ENCODE measurements around the gene RDX. TPM values are rescaled to one million over a fixed set of nuclear protein-coding genes. Genes with fewer than 3 reads are reported as not detected.

Gene RDX
- total RNA-seq, 1 experiment from 2014 or later = 86.6 TPM

DNA sequence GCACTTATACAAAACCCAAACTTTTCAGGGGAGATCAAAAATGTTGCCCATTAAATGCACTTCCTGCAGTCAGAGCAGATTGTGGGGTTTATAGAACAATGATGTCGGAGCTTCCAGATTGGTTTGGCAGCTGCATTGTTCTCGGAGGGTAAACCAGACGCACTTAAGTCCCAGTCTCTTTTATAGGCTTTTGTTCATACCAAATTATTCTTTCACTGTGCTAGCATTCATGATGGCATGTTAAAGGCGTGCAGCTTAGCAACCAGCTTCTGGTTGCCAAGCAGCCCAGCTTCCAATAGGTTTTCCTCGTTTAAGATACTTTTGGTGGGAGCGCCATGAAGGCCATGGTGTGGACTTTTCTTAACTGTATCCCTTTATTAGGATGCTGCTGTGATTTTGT lies 162.3 kb downstream of the RDX start:
- Histone ChIP-seq H3K4ac (ENCODE audit: low read depth, low read length) (no peak overlapping the region), H4K5ac (ENCODE audit: insufficient read length, low read depth, low read length) (no peak overlapping the region), H3K56ac (ENCODE audit: insufficient read length, low read depth, low read length) (no peak overlapping the region), H3K18ac (ENCODE audit: insufficient read length, low read depth, low read length) (no peak overlapping the region), H3K14ac (ENCODE audit: insufficient read depth, low read length) (no peak overlapping the region), H3K79me1 (ENCODE audit: insufficient read depth, low read depth, low read length, poor library complexity, severe bottlenecking) (no peaks in the 10 kb centered on the region), H3K4me1 (ENCODE audit: insufficient read depth, low read length) (peaks cover 4% of the 10 kb centered on the region; the same call in 1 of the 2 replicates), H3K23me2 (ENCODE audit: insufficient read length, low read depth, low read length, poor library complexity, severe bottlenecking) (no peaks in the 10 kb centered on the region), H4K91ac (ENCODE audit: insufficient read length, low read depth, low read length) (no peak overlapping the region), H3T11ph (ENCODE audit: low read length) (no peak overlapping the region), H3K23ac (ENCODE audit: insufficient read length, low read depth, low read length) (no peak overlapping the region), H2AFZ (ENCODE audit: low read length) (no peak overlapping the region), H3K79me2 (ENCODE audit: insufficient read depth, low read length) (no peaks in the 10 kb centered on the region), H2BK20ac (ENCODE audit: low read depth, low read length, poor library complexity, severe bottlenecking) (no peak overlapping the region), H3K27ac (ENCODE audit: insufficient read length, low read depth, low read length) (no peak overlapping the region), H2BK5ac (ENCODE audit: insufficient read length, low read length) (no peak overlapping the region), H4K8ac (replicated peaks; ENCODE audit: insufficient read length, low read depth, low read length) (no peak overlapping the region), H3K4me2 (ENCODE audit: insufficient read depth, insufficient read length, low read length) (no peak overlapping the region), H3K9me3 (ENCODE audit: control insufficient read depth, low read depth, low read length) (no peaks in the 10 kb centered on the region), H2AK5ac (ENCODE audit: insufficient read length, low read length) (no peak overlapping the region), H4K20me1 (ENCODE audit: control insufficient read depth, insufficient read depth, insufficient read length) (no peaks in the 10 kb centered on the region), H3K27me3 (ENCODE audit: insufficient read depth, low read length) (no peaks in the 10 kb centered on the region), H2BK15ac (ENCODE audit: low read depth, low read length) (no peak overlapping the region), H2BK12ac (ENCODE audit: insufficient read length, low read depth, low read length) (no peak overlapping the region), H2BK120ac (ENCODE audit: low read depth, low read length, poor library complexity, severe bottlenecking) (no peak overlapping the region), H3K9ac (ENCODE audit: extremely low read depth, insufficient read length, low read length) (no peak overlapping the region)
- TF ChIP-seq, protein P1, sequence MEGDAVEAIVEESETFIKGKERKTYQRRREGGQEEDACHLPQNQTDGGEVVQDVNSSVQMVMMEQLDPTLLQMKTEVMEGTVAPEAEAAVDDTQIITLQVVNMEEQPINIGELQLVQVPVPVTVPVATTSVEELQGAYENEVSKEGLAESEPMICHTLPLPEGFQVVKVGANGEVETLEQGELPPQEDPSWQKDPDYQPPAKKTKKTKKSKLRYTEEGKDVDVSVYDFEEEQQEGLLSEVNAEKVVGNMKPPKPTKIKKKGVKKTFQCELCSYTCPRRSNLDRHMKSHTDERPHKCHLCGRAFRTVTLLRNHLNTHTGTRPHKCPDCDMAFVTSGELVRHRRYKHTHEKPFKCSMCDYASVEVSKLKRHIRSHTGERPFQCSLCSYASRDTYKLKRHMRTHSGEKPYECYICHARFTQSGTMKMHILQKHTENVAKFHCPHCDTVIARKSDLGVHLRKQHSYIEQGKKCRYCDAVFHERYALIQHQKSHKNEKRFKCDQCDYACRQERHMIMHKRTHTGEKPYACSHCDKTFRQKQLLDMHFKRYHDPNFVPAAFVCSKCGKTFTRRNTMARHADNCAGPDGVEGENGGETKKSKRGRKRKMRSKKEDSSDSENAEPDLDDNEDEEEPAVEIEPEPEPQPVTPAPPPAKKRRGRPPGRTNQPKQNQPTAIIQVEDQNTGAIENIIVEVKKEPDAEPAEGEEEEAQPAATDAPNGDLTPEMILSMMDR (conservative IDR thresholded peaks at IDR 0.05) = no peak
- DNase-seq = no peak
- H3K4me3 Mint-ChIP-seq = no peak overlapping the region
- H3K36me3 Mint-ChIP-seq (ENCODE audit: insufficient read depth in 1 of 3, low read depth in 3 of 3) = peaks cover 0 to 4% (median 0%) of the 10 kb centered on the region in 3 experiments; a peak in 1 of 7 replicates
- no peak overlapping the region for H3K27ac Mint-ChIP-seq
- H3K9me3 Mint-ChIP-seq = no peaks in the 10 kb centered on the region
- H3K4me1 Mint-ChIP-seq = peaks cover 29 to 37% of the 10 kb centered on the region in 2 experiments
- no CpG with 5 or more reads among the region's 6 CpGs for WGBS (ENCODE audit: extremely low coverage, insufficient read length, low lambda C conversion rate)
- no peaks in the 10 kb centered on the region for H3K27me3 Mint-ChIP-seq (ENCODE audit: low read depth)

Measured in H9 (cell line).